SK-N-SH (cell line): ENCODE measurements around the gene ZAR1L. TPM values are rescaled to one million over a fixed set of nuclear protein-coding genes. Genes with fewer than 3 reads are reported as not detected.

Source experiments
- CTCF ChIA-PET: fragments of 300-600, 350-600 bp; formaldehyde crosslinking; extraction: SDS; loops from one replicate; lab custom pipeline; 2021; lab: Yijun Ruan, JAX
- POLR2A ChIA-PET: fragments of 350-600 bp; sonication (Branson Sonifier 250); formaldehyde crosslinking; extraction: SDS; loops from one replicate; lab custom pipeline; 2020; ENCODE audit warnings: antibody characterized with exemption, inconsistent platforms; lab: Yijun Ruan, JAX
- DNase-seq: peaks from one replicate; pipeline ENCODE4 v3.0.0; 2012
- H2AFZ ChIP-seq: fragments of 200-600 bp; sonication (generic); 2 replicates; pipeline ENCODE4 v1.8.1; 2016; ENCODE audit warnings: antibody characterized with exemption, mild to moderate bottlenecking, low read depth
- H3F3A ChIP-seq: fragments of 200-600 bp; sonication (generic); replicated peaks from 2 replicates; pipeline ENCODE3; 2016; ENCODE audit warnings: antibody characterized with exemption, mild to moderate bottlenecking; ENCODE audit not compliant: insufficient read depth
- H3K27ac ChIP-seq, 2 experiments: fragments of 200-500 bp in 1 of 2; fragments of 200-600 bp in 1 of 2; sonication (Bioruptor generic) in 1 of 2; sonication (generic), shearing (Covaris generic) in 1 of 2; 2 replicates each; pipeline versions ENCODE4 v1.5.1 to v1.6.1; 2014 to 2016; ENCODE audit warnings: low read depth in 2 of 2, inconsistent platforms in 1 of 2, low read length in 1 of 2, mild to moderate bottlenecking in 1 of 2, mixed read lengths in 1 of 2
- H3K27me3 ChIP-seq: fragments of 200-600 bp; sonication (generic), shearing (Covaris generic); 2 replicates; pipeline ENCODE4 v1.6.1; 2016; ENCODE audit warnings: mixed run types; ENCODE audit not compliant: insufficient read depth
- H3K36me3 ChIP-seq, 2 experiments: fragments of 200-500 bp in 1 of 2; fragments of 200-600 bp in 1 of 2; sonication (Bioruptor generic) in 1 of 2; sonication (generic) in 1 of 2; replicated peaks in 1 of 2; 2 replicates each; pipeline versions ENCODE3 to v1.5.1; 2014 to 2016; ENCODE audit warnings: low read length in 1 of 2, mild to moderate bottlenecking in 1 of 2; ENCODE audit not compliant: insufficient read depth in 2 of 2, control insufficient read depth in 1 of 2
- H3K4me1 ChIP-seq, 2 experiments: fragments of 200-500 bp in 1 of 2; fragments of 200-600 bp in 1 of 2; sonication (Bioruptor generic) in 1 of 2; sonication (generic), shearing (Covaris generic) in 1 of 2; 2 replicates each; pipeline versions ENCODE4 v1.5.1 to v1.6.1; 2014 to 2016; ENCODE audit warnings: low read depth in 1 of 2, low read length in 1 of 2, mixed run types in 1 of 2; ENCODE audit not compliant: insufficient read depth in 2 of 2, control insufficient read depth in 1 of 2
- H3K4me2 ChIP-seq: fragments of 200-600 bp; sonication (generic), shearing (Covaris generic); 2 replicates; pipeline ENCODE4 v1.6.1; 2017; ENCODE audit warnings: mixed run types
- H3K4me3 ChIP-seq, 2 experiments: fragments of 200-500 bp in 1 of 2; fragments of 200-600 bp in 1 of 2; sonication (Bioruptor generic) in 1 of 2; sonication (generic), shearing (Covaris generic) in 1 of 2; 2 replicates each; pipeline versions ENCODE4 v1.5.1 to v1.8.1; 2014 to 2016; ENCODE audit warnings: low read depth in 2 of 2, inconsistent platforms in 1 of 2, low read length in 1 of 2, mild to moderate bottlenecking in 1 of 2, mixed read lengths in 1 of 2, moderate library complexity in 1 of 2
- H3K79me2 ChIP-seq: fragments of 200-600 bp; sonication (generic); 2 replicates; pipeline ENCODE4 v1.8.1; 2017; ENCODE audit warnings: mild to moderate bottlenecking; ENCODE audit not compliant: insufficient read depth
- H3K9ac ChIP-seq: fragments of 200-600 bp; sonication (generic); 2 replicates; pipeline ENCODE4 v1.6.1; 2017; ENCODE audit warnings: mixed run types
- H3K9me2 ChIP-seq: fragments of 200-600 bp; sonication (generic); 2 replicates; pipeline ENCODE4 v1.6.1; 2017; ENCODE audit warnings: mixed run types
- H3K9me3 ChIP-seq: fragments of 200-600 bp; sonication (generic); 2 replicates; pipeline ENCODE4 v1.6.1; 2017; ENCODE audit warnings: mixed run types, mild to moderate bottlenecking, moderate library complexity
- H4K20me1 ChIP-seq: fragments of 200-600 bp; sonication (generic); 2 replicates; pipeline ENCODE4 v1.6.1; 2017; ENCODE audit warnings: mild to moderate bottlenecking, mixed run types; ENCODE audit not compliant: insufficient read depth
- CHD2 ChIP-seq: fragments of 150-350 bp; IDR thresholded peaks from 2 replicates; pipeline ENCODE4 v1.6.1; 2018; ENCODE audit warnings: low read length; ENCODE audit not compliant: partially characterized antibody
- ELF1 ChIP-seq: IDR thresholded peaks from 2 replicates; pipeline ENCODE4 v1.4.0; 2012
- EZH2phosphoT487 ChIP-seq: fragments of 200-600 bp; sonication (generic); IDR thresholded peaks from 2 replicates; pipeline ENCODE4 v1.6.1; 2017; ENCODE audit warnings: low read depth, mixed run types, mild to moderate bottlenecking, antibody characterized with exemption, moderate library complexity, borderline replicate concordance
- FOSL2 ChIP-seq: IDR thresholded peaks from 2 replicates; pipeline ENCODE4 v1.4.0; 2012; ENCODE audit warnings: low read depth, mild to moderate bottlenecking, moderate library complexity, borderline replicate concordance
- FOXM1 ChIP-seq: IDR thresholded peaks from 2 replicates; pipeline ENCODE4 v1.4.0; 2012; ENCODE audit warnings: low read depth, mild to moderate bottlenecking
- GABPA ChIP-seq: IDR thresholded peaks from 2 replicates; pipeline ENCODE4 v1.4.0; 2012; ENCODE audit warnings: low read depth, mild to moderate bottlenecking
- GATA2 ChIP-seq: sonication (generic); formaldehyde crosslinking; IDR thresholded peaks from 2 replicates; pipeline ENCODE4 v1.5.0; 2020; ENCODE audit warnings: mild to moderate bottlenecking, missing genetic modification reagents
- JUND ChIP-seq: IDR thresholded peaks from 2 replicates; pipeline ENCODE4 v1.4.0; 2012
- NFIC ChIP-seq: IDR thresholded peaks from 2 replicates; pipeline ENCODE4 v1.4.0; 2012; ENCODE audit warnings: borderline replicate concordance
- NRF1 ChIP-seq: IDR thresholded peaks from 2 replicates; pipeline ENCODE4 v1.6.1; 2012; ENCODE audit warnings: low read depth, mild to moderate bottlenecking, low read length
- POLR2AphosphoS5 ChIP-seq: IDR thresholded peaks from 2 replicates; pipeline ENCODE4 v1.6.1; 2012; ENCODE audit warnings: low read depth, low read length
- RCOR1 ChIP-seq: fragments of 150-350 bp; IDR thresholded peaks from 2 replicates; pipeline ENCODE4 v1.6.1; 2017; ENCODE audit warnings: antibody characterized with exemption, low read length
- RFX5 ChIP-seq: IDR thresholded peaks from 2 replicates; pipeline ENCODE4 v1.6.1; 2012; ENCODE audit warnings: mild to moderate bottlenecking, improper control_type of control experiment, low read length
- RXRA ChIP-seq: IDR thresholded peaks from 2 replicates; pipeline ENCODE4 v1.4.0; 2012; ENCODE audit warnings: low read depth, mild to moderate bottlenecking, borderline replicate concordance
- SMC3 ChIP-seq: IDR thresholded peaks from 2 replicates; pipeline ENCODE4 v1.6.1; 2012; ENCODE audit warnings: low read depth, low read length, improper control_type of control experiment
- TAF1 ChIP-seq: IDR thresholded peaks from 2 replicates; pipeline ENCODE4 v1.6.1; 2012; ENCODE audit warnings: low read depth, mild to moderate bottlenecking, low read length, moderate library complexity, borderline replicate concordance
- WGBS: methylation state at CpG from one replicate; pipeline ENCODE4 v1.1.6; 2017; ENCODE audit warnings: low lambda C conversion rate; 5-methylcytosine and 5-hydroxymethylcytosine counted together
- polyA plus RNA-seq, 3 experiments: library from polyadenylated mRNA; depleted of rRNA; stranded (reverse); fragments of >200 nt; gene quantifications; 2 replicates each; pipeline ENCODE4 v1.2.3, GENCODE V29; 2012
- TF ChIP-seq, protein P1 (sequence below): IDR thresholded peaks from 2 replicates; pipeline ENCODE4; 2012
- TF ChIP-seq, protein P2 (sequence below): IDR thresholded peaks from 2 replicates; pipeline ENCODE4 v1.4.0; 2012; ENCODE audit warnings: low read depth, borderline replicate concordance
- TF ChIP-seq, protein P3 (sequence below): IDR thresholded peaks from 2 replicates; pipeline ENCODE4 v1.6.1; 2012; ENCODE audit warnings: mild to moderate bottlenecking, low read depth, low read length, moderate library complexity

ZAR1L gene
- polyA plus RNA-seq, 1 of the 3 experiments (the other 2 are of a cell fraction): 0.07 TPM

DNA sequence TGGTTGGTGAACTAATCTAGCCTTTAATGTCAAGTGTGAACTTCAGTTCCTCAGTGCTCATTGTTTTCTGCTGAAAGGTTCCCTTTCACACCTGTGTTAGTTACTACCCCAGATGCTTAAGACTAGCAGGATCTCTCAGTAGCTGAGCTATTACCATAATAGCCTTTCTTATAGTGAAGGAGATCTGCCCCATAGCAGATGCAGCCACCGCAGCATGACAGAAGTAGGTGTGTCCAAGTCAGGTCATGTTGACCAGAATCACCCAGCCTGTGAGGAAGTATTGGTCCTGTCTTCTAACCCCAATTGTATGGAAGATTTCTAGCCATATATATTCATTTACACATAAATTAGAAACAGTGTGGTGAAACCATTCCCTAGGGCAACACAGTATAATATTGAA, 37.3 kb downstream of the ZAR1L start:
- H3K4me1 ChIP-seq: no peaks in the 10 kb centered on the region
- H3K27ac ChIP-seq: no peak overlapping the region
- H2AFZ ChIP-seq: no peak overlapping the region
- H3K9me2 ChIP-seq: no peaks in the 10 kb centered on the region
- TF ChIP-seq, protein P1, sequence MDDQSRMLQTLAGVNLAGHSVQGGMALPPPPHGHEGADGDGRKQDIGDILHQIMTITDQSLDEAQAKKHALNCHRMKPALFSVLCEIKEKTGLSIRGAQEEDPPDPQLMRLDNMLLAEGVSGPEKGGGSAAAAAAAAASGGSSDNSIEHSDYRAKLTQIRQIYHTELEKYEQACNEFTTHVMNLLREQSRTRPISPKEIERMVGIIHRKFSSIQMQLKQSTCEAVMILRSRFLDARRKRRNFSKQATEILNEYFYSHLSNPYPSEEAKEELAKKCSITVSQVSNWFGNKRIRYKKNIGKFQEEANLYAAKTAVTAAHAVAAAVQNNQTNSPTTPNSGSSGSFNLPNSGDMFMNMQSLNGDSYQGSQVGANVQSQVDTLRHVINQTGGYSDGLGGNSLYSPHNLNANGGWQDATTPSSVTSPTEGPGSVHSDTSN: no peak
- TF ChIP-seq NRF1: no peak
- no peak for TF ChIP-seq POLR2AphosphoS5
- TF ChIP-seq SMC3: no peak
- TF ChIP-seq FOXM1: no peak
- TF ChIP-seq EZH2phosphoT487: no peak
- no peak for TF ChIP-seq RCOR1
- TF ChIP-seq CHD2: no peak
- no peak for TF ChIP-seq FOSL2
- TF ChIP-seq, protein P2, sequence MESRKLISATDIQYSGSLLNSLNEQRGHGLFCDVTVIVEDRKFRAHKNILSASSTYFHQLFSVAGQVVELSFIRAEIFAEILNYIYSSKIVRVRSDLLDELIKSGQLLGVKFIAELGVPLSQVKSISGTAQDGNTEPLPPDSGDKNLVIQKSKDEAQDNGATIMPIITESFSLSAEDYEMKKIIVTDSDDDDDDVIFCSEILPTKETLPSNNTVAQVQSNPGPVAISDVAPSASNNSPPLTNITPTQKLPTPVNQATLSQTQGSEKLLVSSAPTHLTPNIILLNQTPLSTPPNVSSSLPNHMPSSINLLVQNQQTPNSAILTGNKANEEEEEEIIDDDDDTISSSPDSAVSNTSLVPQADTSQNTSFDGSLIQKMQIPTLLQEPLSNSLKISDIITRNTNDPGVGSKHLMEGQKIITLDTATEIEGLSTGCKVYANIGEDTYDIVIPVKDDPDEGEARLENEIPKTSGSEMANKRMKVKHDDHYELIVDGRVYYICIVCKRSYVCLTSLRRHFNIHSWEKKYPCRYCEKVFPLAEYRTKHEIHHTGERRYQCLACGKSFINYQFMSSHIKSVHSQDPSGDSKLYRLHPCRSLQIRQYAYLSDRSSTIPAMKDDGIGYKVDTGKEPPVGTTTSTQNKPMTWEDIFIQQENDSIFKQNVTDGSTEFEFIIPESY: no peak
- no peak for TF ChIP-seq TAF1
- TF ChIP-seq NFIC: no peak
- no peak for TF ChIP-seq GATA2 (CRISPR knock-in tag)
- no peak for TF ChIP-seq RXRA
- TF ChIP-seq, protein P3, sequence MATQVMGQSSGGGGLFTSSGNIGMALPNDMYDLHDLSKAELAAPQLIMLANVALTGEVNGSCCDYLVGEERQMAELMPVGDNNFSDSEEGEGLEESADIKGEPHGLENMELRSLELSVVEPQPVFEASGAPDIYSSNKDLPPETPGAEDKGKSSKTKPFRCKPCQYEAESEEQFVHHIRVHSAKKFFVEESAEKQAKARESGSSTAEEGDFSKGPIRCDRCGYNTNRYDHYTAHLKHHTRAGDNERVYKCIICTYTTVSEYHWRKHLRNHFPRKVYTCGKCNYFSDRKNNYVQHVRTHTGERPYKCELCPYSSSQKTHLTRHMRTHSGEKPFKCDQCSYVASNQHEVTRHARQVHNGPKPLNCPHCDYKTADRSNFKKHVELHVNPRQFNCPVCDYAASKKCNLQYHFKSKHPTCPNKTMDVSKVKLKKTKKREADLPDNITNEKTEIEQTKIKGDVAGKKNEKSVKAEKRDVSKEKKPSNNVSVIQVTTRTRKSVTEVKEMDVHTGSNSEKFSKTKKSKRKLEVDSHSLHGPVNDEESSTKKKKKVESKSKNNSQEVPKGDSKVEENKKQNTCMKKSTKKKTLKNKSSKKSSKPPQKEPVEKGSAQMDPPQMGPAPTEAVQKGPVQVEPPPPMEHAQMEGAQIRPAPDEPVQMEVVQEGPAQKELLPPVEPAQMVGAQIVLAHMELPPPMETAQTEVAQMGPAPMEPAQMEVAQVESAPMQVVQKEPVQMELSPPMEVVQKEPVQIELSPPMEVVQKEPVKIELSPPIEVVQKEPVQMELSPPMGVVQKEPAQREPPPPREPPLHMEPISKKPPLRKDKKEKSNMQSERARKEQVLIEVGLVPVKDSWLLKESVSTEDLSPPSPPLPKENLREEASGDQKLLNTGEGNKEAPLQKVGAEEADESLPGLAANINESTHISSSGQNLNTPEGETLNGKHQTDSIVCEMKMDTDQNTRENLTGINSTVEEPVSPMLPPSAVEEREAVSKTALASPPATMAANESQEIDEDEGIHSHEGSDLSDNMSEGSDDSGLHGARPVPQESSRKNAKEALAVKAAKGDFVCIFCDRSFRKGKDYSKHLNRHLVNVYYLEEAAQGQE: no peak
- TF ChIP-seq ELF1: no peak
- no peak for TF ChIP-seq JUND
- no peak for TF ChIP-seq RFX5
- TF ChIP-seq GABPA: no peak
- TF ChIP-seq, all 33 proteins: peak for 0
- Histone ChIP-seq H3K9me3 (no peaks in the 10 kb centered on the region), H4K20me1 (no peaks in the 10 kb centered on the region), H3K27me3 (no peaks in the 10 kb centered on the region), H3F3A (no peaks in the 10 kb centered on the region), H3K4me2 (no peak overlapping the region), H3K79me2 (no peaks in the 10 kb centered on the region), H3K4me3 (no peak overlapping the region), H3K9ac (no peak overlapping the region), H3K36me3 (peaks cover 0 to 3% of the 10 kb centered on the region in 2 experiments)
- ChIA-PET CTCF (no interaction called here), POLR2A (no interaction called here)
- DNase-seq: no peak
- WGBS: 0% methylated on average over 1 of the region's 1 CpG
